Endothelial cell (in vitro differentiated cells): ENCODE data around the gene MBD3. TPM values are rescaled to one million over a fixed set of nuclear protein-coding genes. Genes with fewer than 3 reads are reported as not detected.
"Not testable (repeated sequence)": the region's sequence is repeated elsewhere in the genome, so short reads cannot be mapped to it uniquely, and the experiment has no call there.

Source experiments
- DNase-seq: peaks from one replicate; pipeline ENCODE4 v3.0.0; 2021; ENCODE audit warnings: low spot score
- H3K27ac Mint-ChIP-seq: one replicate; pipeline ENCODE4 v1.8.0; 2021; ENCODE audit warnings: mixed read lengths, inconsistent platforms; ENCODE audit not compliant: unreplicated experiment
- H3K27me3 Mint-ChIP-seq: one replicate; pipeline ENCODE4 v1.8.0; 2021; ENCODE audit warnings: mild to moderate bottlenecking, moderate library complexity, mixed read lengths, inconsistent platforms; ENCODE audit not compliant: unreplicated experiment
- H3K36me3 Mint-ChIP-seq: one replicate; pipeline ENCODE4 v1.8.0; 2021; ENCODE audit warnings: mild to moderate bottlenecking, low read depth, mixed read lengths, inconsistent platforms; ENCODE audit not compliant: unreplicated experiment
- H3K4me1 Mint-ChIP-seq: one replicate; pipeline ENCODE4 v1.8.0; 2021; ENCODE audit warnings: mild to moderate bottlenecking, mixed read lengths, inconsistent platforms; ENCODE audit not compliant: unreplicated experiment
- H3K4me3 Mint-ChIP-seq: one replicate; pipeline ENCODE4 v1.8.0; 2021; ENCODE audit warnings: mild to moderate bottlenecking, mixed read lengths, inconsistent platforms; ENCODE audit not compliant: unreplicated experiment
- H3K9me3 Mint-ChIP-seq: one replicate; pipeline ENCODE4 v1.8.0; 2021; ENCODE audit warnings: mixed read lengths, inconsistent platforms; ENCODE audit not compliant: unreplicated experiment
- CTCF ChIP-seq: fragments of 200-600 bp; sonication (generic); IDR thresholded peaks from one replicate; pipeline ENCODE4 v1.5.0; 2021; ENCODE audit warnings: antibody characterized with exemption; ENCODE audit not compliant: unreplicated experiment
- total RNA-seq: library from RNA; stranded (reverse); fragmentation: NEBNext Ultra II Directional; extraction: Animal tissue kit (Norgen Biotek cat#: 25700); gene quantifications from one replicate; pipeline ENCODE4 v1.2.1, GENCODE V29; 2021; ENCODE audit not compliant: unreplicated experiment

The MBD3 gene
- total RNA-seq, 1 donor from 2014 or later, result 81.4 TPM

DNA sequence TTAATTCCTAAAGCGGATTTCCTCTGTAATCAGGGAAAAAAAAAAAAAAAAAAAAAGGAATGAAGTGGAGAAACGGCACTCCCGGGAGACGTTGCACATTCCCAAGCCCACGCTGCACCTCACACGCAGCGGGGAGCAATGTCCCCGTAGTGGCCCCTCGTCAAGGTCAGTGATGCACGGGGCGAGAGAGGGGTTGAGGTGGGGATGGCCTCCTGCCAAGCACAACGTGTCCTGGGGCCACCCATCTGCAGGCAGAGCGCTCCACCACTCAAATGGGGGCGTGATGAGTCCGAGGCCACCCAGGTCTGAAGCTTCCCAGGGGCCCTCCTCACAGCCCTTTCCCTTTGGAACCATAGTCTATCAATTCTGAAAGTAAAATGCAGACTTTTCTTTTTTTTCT, 53.7 kb downstream of the MBD3 start:
- Mint-ChIP-seq H3K27me3 (peaks cover 5% of the 10 kb centered on the region), H3K4me3 (no peak overlapping the region), H3K27ac (no peak overlapping the region), H3K4me1 (no peaks in the 10 kb centered on the region), H3K9me3 (no peaks in the 10 kb centered on the region), H3K36me3 (no peaks in the 10 kb centered on the region)
- DNase-seq, result no peak
- TF ChIP-seq CTCF, result no peak

- H3K27me3 Mint-ChIP-seq, H3K27ac Mint-ChIP-seq, H3K9me3 Mint-ChIP-seq, H3K4me3 Mint-ChIP-seq, DNase-seq, H3K36me3 Mint-ChIP-seq, H3K4me1 Mint-ChIP-seq: not testable (repeated sequence)
Observed at GRCh38 chr19:1535699-1536098, 57.0 kb downstream of the MBD3 start.

GRCh38 chr19:1534972-1535371, 57.7 kb downstream of the MBD3 start:
- H3K9me3 Mint-ChIP-seq, result no peaks in the 10 kb centered on the region
- H3K27ac Mint-ChIP-seq, result no peak overlapping the region
- DNase-seq, result no peak
- no peak for TF ChIP-seq CTCF
- H3K36me3 Mint-ChIP-seq, result no peaks in the 10 kb centered on the region
- peaks cover 3% of the 10 kb centered on the region for H3K27me3 Mint-ChIP-seq
- H3K4me1 Mint-ChIP-seq, result no peaks in the 10 kb centered on the region
- no peak overlapping the region for H3K4me3 Mint-ChIP-seq

- H3K4me1 Mint-ChIP-seq, result no peaks in the 10 kb centered on the region
- no peak overlapping the region for H3K4me3 Mint-ChIP-seq
- TF ChIP-seq CTCF, result no peak
- no peaks in the 10 kb centered on the region for H3K9me3 Mint-ChIP-seq
- no peak for DNase-seq
- no peak overlapping the region for H3K27ac Mint-ChIP-seq
- H3K27me3 Mint-ChIP-seq, result peaks cover 4% of the 10 kb centered on the region
- no peaks in the 10 kb centered on the region for H3K36me3 Mint-ChIP-seq
Observed at GRCh38 chr19:1533510-1534150, 59.0 kb downstream of the MBD3 start.

DNA sequence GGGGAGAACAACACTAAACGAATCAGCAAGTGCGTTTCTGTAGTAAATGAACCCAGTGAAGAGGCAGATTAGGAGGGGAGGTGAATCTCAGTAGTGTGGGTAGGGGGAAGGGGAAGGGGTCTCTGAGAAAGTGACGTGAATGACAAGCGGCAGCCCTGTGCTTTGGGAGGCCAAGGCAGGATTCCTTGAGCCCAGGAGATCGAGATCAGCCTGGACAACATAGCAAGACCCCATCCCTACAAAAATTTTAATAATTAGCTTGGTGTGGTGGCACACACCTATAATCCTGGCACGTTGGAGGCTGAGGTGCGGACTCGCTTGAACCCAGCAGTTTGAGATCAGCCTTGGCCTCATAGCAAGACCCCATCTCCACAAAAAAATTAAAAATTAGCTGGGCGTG, 60.7 kb downstream of the MBD3 start:
- H3K27me3 Mint-ChIP-seq, result peaks cover 5% of the 10 kb centered on the region
- H3K4me3 Mint-ChIP-seq, result no peak overlapping the region
- H3K4me1 Mint-ChIP-seq, result no peaks in the 10 kb centered on the region
- no peak for DNase-seq
- TF ChIP-seq CTCF, result no peak
- no peaks in the 10 kb centered on the region for H3K9me3 Mint-ChIP-seq
- no peaks in the 10 kb centered on the region for H3K36me3 Mint-ChIP-seq
- H3K27ac Mint-ChIP-seq, result no peak overlapping the region
